BLaER1 treated with 17β-estradiol and CSF1 and Interleukin-3, amounts not matched to agents 10 nM and 100 nM (cell line): Measurements from ENCODE around the gene CNRIP1.

ENCODE experiments used
- H3K27ac ChIP-seq, 11 experiments: shearing (Covaris generic); formaldehyde crosslinking; 2 replicates each; pipeline ENCODE4 v1.8.1; 2022
- H3K27me3 ChIP-seq, 11 experiments: shearing (Covaris generic); formaldehyde crosslinking; 2 replicates each; pipeline ENCODE4 v1.8.1; 2022
- H3K36me3 ChIP-seq, 11 experiments: shearing (Covaris generic); formaldehyde crosslinking; 2 replicates each; pipeline ENCODE4 v1.8.1; 2022
- H3K4me1 ChIP-seq, 10 experiments: shearing (Covaris generic); formaldehyde crosslinking; 2 replicates each; pipeline ENCODE4 v1.8.1; 2022
- H3K4me2 ChIP-seq, 11 experiments: shearing (Covaris generic); formaldehyde crosslinking; 2 replicates each; pipeline ENCODE4 v1.8.1; 2022
- H3K4me3 ChIP-seq, 10 experiments: shearing (Covaris generic); formaldehyde crosslinking; 2 replicates each; pipeline ENCODE4 v1.8.1; 2022
- H3K9ac ChIP-seq, 11 experiments: shearing (Covaris generic); formaldehyde crosslinking; 2 replicates each; pipeline ENCODE4 v1.8.1; 2022
- H3K9me3 ChIP-seq, 11 experiments: shearing (Covaris generic); formaldehyde crosslinking; replicated peaks in 1 of 11; 2 replicates each; pipeline ENCODE4 v1.8.1; 2022
- H4K20me1 ChIP-seq, 11 experiments: shearing (Covaris generic); formaldehyde crosslinking; 2 replicates each; pipeline ENCODE4 v1.8.1; 2022
- Cebpa-rat ChIP-seq, 11 experiments: shearing (Covaris generic); IDR thresholded peaks; 2 replicates each; pipeline ENCODE4 v1.8.1; 2022

The CNRIP1 gene

DNA sequence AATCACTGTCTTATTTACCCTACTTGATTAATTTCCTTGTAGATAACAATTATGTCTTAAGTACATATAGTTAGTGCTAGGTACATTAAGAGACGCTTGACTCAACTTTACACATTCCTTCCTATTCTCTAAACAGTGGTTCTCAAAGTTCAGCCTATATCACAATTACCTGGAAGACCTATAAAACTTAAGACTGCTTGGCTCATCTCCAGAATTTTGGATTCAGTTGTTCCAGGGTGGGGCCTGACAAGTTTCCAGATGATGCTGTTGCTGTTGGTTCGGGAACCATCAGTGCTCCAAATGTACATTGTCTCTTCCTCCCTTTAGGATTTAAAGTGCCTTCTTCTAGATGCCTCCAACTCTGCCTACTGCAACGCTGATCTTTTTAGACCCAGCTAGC is 71.4 kb downstream of the CNRIP1 start:
- TF ChIP-seq Cebpa-rat (IDR thresholded peaks at IDR 0.05) = no peak
- Histone ChIP-seq H3K27me3 (no peaks in the 10 kb centered on the region), H3K9me3 (no peaks in the 10 kb centered on the region), H3K27ac (no peak overlapping the region), H3K4me1 (peaks cover 37 to 64% (median 59%) of the 10 kb centered on the region in 10 experiments), H3K9ac (0 out of 22 replicates have a peak overlapping the region, but pooled peaks of 1 of the 11 experiments have one; percentile 97), H3K4me3 (no peak overlapping the region; a peak in 1 of 20 replicates), H3K36me3 (peaks cover 6 to 34% (median 18%) of the 10 kb centered on the region in 11 experiments; a peak in 12 of 22 replicates), H3K4me2 (peak overlapping the region; percentile 43 to 94 (median 85)), H4K20me1 (peaks cover 72 to 78% (median 76%) of the 10 kb centered on the region in 11 experiments)

DNA sequence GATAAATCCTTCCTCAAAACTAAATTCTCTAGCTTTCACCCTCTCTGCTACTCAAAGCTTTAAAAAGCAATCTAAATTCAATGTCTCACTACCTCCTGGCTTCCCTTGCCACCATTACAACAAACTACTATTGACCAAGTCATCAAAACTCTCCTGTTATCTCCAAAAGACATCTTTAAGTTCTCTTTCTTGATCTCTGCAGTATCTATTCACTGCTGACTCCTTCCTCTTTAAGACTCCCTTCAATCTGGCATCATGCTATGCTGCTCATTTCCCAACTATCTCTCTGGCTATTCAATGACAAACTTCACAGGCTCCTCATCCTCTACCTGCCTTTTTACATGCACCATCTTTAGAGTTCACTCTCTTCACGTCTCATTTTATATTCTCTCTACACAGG is 73.4 kb downstream of the CNRIP1 start:
- peaks cover 88 to 97% (median 95%) of the 10 kb centered on the region in 11 experiments for H4K20me1 ChIP-seq

GRCh38 chr2:68245672-68246071 is 74.1 kb downstream of the CNRIP1 start:
- TF ChIP-seq Cebpa-rat (IDR thresholded peaks at IDR 0.05) = no peak
- H3K9ac ChIP-seq = no peak overlapping the region
- peak overlapping the region; percentile 26 to 94 (median 81); a peak in 16 of 22 replicates for H3K4me2 ChIP-seq
- peaks cover 18 to 57% (median 37%) of the 10 kb centered on the region in 11 experiments; a peak in 18 of 22 replicates for H3K36me3 ChIP-seq
- H3K4me1 ChIP-seq = peaks cover 37 to 88% (median 59%) of the 10 kb centered on the region in 10 experiments
- H3K27ac ChIP-seq = peak overlapping the region in 1 of 11 experiments; percentile 3; a peak in 1 of 22 replicates
- peaks cover 93 to 100% (median 100%) of the 10 kb centered on the region in 11 experiments for H4K20me1 ChIP-seq
- H3K27me3 ChIP-seq = no peaks in the 10 kb centered on the region
- H3K9me3 ChIP-seq = 0 out of 22 replicates have a peak, but pooled peaks cover 0 to 4% (median 0%) of the 10 kb centered on the region in 11 experiments
- no peak overlapping the region for H3K4me3 ChIP-seq

More for the DNA sequence above, 73.4 kb downstream of the CNRIP1 start:
- Histone ChIP-seq H3K4me3 (no peak overlapping the region), H3K4me1 (peaks cover 37 to 82% (median 59%) of the 10 kb centered on the region in 10 experiments), H3K9me3 (0 out of 22 replicates have a peak, but pooled peaks cover 0 to 4% (median 0%) of the 10 kb centered on the region in 11 experiments), H3K36me3 (peaks cover 16 to 50% (median 32%) of the 10 kb centered on the region in 11 experiments; a peak in 18 of 22 replicates), H3K27ac (0 out of 22 replicates have a peak overlapping the region, but pooled peaks of 2 of the 11 experiments have one; percentile 3 to 6), H3K4me2 (peak overlapping the region; percentile 26 to 94 (median 83); a peak in 20 of 22 replicates), H3K27me3 (no peaks in the 10 kb centered on the region), H3K9ac (no peak overlapping the region)
- no peak for TF ChIP-seq Cebpa-rat (IDR thresholded peaks at IDR 0.05)

DNA sequence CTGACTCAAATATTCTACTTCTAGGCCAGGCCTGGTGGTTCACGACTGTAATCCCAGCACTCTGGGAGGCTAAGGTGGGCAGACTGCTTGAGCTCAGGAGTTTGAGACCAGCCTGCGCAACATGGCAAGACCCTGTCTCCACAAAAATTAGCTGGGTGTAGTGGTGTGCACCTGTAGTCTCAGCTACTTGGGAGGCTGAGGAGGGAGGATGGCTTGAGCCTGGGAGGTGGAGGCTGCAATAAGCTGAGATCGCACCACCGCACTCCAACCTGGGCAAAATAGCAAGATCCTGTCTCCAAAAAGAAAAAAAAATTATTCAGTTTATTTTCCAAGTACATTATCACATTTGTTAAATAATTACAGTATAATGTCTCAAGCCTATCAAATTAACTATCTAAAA is 74.7 kb downstream of the CNRIP1 start:
- no peaks in the 10 kb centered on the region for H3K27me3 ChIP-seq
- no peak for TF ChIP-seq Cebpa-rat (IDR thresholded peaks at IDR 0.05)
- peak overlapping the region in 6 of 11 experiments; percentile 5 to 94 (median 88); a peak in 8 of 22 replicates for H3K4me2 ChIP-seq
- no peak overlapping the region for H3K9ac ChIP-seq
- peaks cover 39 to 94% (median 61%) of the 10 kb centered on the region in 10 experiments for H3K4me1 ChIP-seq
- H3K9me3 ChIP-seq = 0 out of 22 replicates have a peak, but pooled peaks cover 0 to 4% (median 0%) of the 10 kb centered on the region in 11 experiments
- H4K20me1 ChIP-seq = peaks cover 93 to 100% (median 100%) of the 10 kb centered on the region in 11 experiments
- peaks cover 18 to 62% (median 37%) of the 10 kb centered on the region in 11 experiments; a peak in 18 of 22 replicates for H3K36me3 ChIP-seq
- no peak overlapping the region for H3K27ac ChIP-seq
- H3K4me3 ChIP-seq = no peak overlapping the region

- no peaks in the 10 kb centered on the region for H3K27me3 ChIP-seq
- H3K36me3 ChIP-seq = peaks cover 18 to 67% (median 37%) of the 10 kb centered on the region in 11 experiments; a peak in 18 of 22 replicates
- peak overlapping the region in 5 of 11 experiments; percentile 5 to 94 (median 12); a peak in 10 of 22 replicates for H3K4me2 ChIP-seq
- H4K20me1 ChIP-seq = peaks cover 93 to 100% (median 100%) of the 10 kb centered on the region in 11 experiments
- 0 out of 22 replicates have a peak, but pooled peaks cover 0 to 4% (median 0%) of the 10 kb centered on the region in 11 experiments for H3K9me3 ChIP-seq
- no peak for TF ChIP-seq Cebpa-rat (IDR thresholded peaks at IDR 0.05)
- no peak overlapping the region for H3K27ac ChIP-seq
- H3K4me3 ChIP-seq = no peak overlapping the region
- peak overlapping the region in 2 of 11 experiments; percentile 1 to 4; a peak in 2 of 22 replicates for H3K9ac ChIP-seq
- peaks cover 45 to 95% (median 60%) of the 10 kb centered on the region in 10 experiments for H3K4me1 ChIP-seq
These were observed 75.3 kb downstream of the CNRIP1 start for GRCh38 chr2:68244456-68244855.
